ENCODE measurements around the gene FOSL2.

Gene FOSL2

DNA sequence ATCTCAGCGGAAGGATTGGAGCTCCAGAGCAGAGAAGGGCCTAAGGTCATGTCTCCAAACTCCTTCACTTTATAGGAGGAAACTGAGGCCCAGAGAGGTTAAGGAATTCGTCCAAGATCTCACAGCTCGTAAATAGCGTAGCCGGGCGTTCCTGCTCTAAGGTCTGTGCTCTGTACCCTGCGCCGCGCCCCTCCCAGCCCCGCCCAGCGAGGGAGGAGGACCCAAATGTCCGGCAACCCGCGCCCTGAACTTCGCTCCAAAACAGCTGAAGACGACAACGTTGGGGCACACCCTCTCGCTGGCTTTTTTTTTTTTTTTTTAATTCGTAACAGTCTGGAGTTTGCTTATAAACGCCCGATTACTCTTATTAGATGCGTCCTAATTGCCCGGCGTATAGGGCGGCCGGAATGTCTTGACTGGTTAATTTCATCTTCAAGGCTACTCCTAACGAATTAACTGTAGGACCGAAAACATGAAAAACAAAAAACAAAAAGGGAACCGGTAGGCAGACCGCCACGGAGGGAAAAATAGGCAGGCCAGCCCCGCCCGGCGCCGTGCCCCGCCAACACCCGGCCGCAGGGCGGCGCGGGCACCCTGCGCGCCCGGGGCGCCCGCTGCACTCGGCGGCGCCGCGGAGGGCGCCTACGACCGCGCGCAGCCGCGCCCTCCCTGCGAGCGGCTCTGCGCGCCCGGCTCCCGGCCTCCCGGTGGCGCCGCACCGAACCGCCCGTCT is 928 bp upstream of the FOSL2 start:
- peak overlapping the region; percentile 26; the same call in 1 of the 2 replicates for H2AFZ ChIP-seq (ENCODE audit: low read length)
- no peaks in the 10 kb centered on the region for H4K20me1 ChIP-seq (ENCODE audit: insufficient read depth, low read length)
- no peaks in the 10 kb centered on the region for H3K9me2 ChIP-seq (ENCODE audit: low read depth, low read length)
- peak overlapping the region; percentile 89 for H3K4me2 ChIP-seq (ENCODE audit: low read length)
- peaks cover 11% of the 10 kb centered on the region for H3K4me1 ChIP-seq (ENCODE audit: insufficient read depth, low read length, severe bottlenecking)
- no peaks in the 10 kb centered on the region for H3K9me3 ChIP-seq (ENCODE audit: low read length)
- H3K27me3 ChIP-seq (ENCODE audit: insufficient read depth, low read length): 0 out of 2 replicates have a peak, but pooled peaks cover under 1% of the 10 kb centered on the region
- H3K9ac ChIP-seq (ENCODE audit: low read length): peak overlapping the region; percentile 68
- H3K4me3 ChIP-seq (ENCODE audit: low read depth, low read length, poor library complexity, severe bottlenecking): peak overlapping the region; percentile 73
- TF ChIP-seq, protein P1, sequence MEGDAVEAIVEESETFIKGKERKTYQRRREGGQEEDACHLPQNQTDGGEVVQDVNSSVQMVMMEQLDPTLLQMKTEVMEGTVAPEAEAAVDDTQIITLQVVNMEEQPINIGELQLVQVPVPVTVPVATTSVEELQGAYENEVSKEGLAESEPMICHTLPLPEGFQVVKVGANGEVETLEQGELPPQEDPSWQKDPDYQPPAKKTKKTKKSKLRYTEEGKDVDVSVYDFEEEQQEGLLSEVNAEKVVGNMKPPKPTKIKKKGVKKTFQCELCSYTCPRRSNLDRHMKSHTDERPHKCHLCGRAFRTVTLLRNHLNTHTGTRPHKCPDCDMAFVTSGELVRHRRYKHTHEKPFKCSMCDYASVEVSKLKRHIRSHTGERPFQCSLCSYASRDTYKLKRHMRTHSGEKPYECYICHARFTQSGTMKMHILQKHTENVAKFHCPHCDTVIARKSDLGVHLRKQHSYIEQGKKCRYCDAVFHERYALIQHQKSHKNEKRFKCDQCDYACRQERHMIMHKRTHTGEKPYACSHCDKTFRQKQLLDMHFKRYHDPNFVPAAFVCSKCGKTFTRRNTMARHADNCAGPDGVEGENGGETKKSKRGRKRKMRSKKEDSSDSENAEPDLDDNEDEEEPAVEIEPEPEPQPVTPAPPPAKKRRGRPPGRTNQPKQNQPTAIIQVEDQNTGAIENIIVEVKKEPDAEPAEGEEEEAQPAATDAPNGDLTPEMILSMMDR (IDR thresholded peaks at IDR 0.05; ENCODE audit: low read length): no peak
- TF ChIP-seq EZH2 (IDR thresholded peaks at IDR 0.05; ENCODE audit: borderline replicate concordance, low read length): no peak
- H3F3A ChIP-seq (ENCODE audit: insufficient read depth, low read length): no peaks in the 10 kb centered on the region
- no peaks in the 10 kb centered on the region for H3K79me2 ChIP-seq (ENCODE audit: insufficient read depth, low read length)
- H3K36me3 ChIP-seq (ENCODE audit: insufficient read depth, low read length): no peaks in the 10 kb centered on the region
- peak overlapping the region; percentile 19 for H3K27ac ChIP-seq (ENCODE audit: low read depth, low read length, poor library complexity, severe bottlenecking)

DNA sequence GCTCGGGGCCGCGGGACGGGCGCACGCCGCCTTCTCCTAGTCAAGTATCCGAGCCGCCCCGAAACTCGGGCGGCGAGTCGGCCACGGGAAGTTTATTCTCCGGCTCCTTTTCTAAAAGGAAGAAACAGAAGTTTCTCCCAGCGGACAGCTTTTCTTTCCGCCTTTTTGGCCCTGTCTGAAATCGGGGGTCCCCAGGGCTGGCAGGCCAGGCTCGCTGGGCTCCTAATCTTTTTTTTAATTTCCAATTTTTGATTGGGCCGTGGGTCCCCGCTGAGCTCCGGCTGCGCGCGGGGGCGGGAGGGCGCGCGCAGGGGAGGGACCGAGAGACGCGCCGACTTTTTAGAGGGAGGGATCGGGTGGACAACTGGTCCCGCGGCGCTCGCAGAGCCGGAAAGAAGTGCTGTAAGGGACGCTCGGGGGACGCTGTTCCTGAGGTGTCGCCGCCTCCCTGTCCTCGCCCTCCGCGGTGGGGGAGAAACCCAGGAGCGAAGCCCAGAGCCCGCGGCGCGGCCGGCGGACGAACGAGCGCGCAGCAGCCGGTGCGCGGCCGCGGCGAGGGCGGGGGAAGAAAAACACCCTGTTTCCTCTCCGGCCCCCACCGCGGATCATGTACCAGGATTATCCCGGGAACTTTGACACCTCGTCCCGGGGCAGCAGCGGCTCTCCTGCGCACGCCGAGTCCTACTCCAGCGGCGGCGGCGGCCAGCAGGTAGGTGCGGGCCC is 617 bp downstream of the FOSL2 start:
- no peaks in the 10 kb centered on the region for H3F3A ChIP-seq (ENCODE audit: insufficient read depth, low read length)
- H3K27ac ChIP-seq (ENCODE audit: low read depth, low read length, poor library complexity, severe bottlenecking): no peak overlapping the region
- H3K9me2 ChIP-seq (ENCODE audit: low read depth, low read length): no peaks in the 10 kb centered on the region
- no peaks in the 10 kb centered on the region for H4K20me1 ChIP-seq (ENCODE audit: insufficient read depth, low read length)
- peaks cover 11% of the 10 kb centered on the region for H3K4me1 ChIP-seq (ENCODE audit: insufficient read depth, low read length, severe bottlenecking)
- H3K79me2 ChIP-seq (ENCODE audit: insufficient read depth, low read length): no peaks in the 10 kb centered on the region
- no peaks in the 10 kb centered on the region for H3K27me3 ChIP-seq (ENCODE audit: insufficient read depth, low read length)
- peak overlapping the region; percentile 68 for H3K4me2 ChIP-seq (ENCODE audit: low read length)
- no peaks in the 10 kb centered on the region for H3K36me3 ChIP-seq (ENCODE audit: insufficient read depth, low read length)
- no peaks in the 10 kb centered on the region for H3K9me3 ChIP-seq (ENCODE audit: low read length)
- no peak overlapping the region for H2AFZ ChIP-seq (ENCODE audit: low read length)
- H3K9ac ChIP-seq (ENCODE audit: low read length): peak overlapping the region; percentile 13; the same call in 1 of the 2 replicates
- TF ChIP-seq, protein P1 (IDR thresholded peaks at IDR 0.05; ENCODE audit: low read length): no peak
- TF ChIP-seq EZH2 (IDR thresholded peaks at IDR 0.05; ENCODE audit: borderline replicate concordance, low read length): no peak
- H3K4me3 ChIP-seq (ENCODE audit: low read depth, low read length, poor library complexity, severe bottlenecking): peak overlapping the region; percentile 73

DNA sequence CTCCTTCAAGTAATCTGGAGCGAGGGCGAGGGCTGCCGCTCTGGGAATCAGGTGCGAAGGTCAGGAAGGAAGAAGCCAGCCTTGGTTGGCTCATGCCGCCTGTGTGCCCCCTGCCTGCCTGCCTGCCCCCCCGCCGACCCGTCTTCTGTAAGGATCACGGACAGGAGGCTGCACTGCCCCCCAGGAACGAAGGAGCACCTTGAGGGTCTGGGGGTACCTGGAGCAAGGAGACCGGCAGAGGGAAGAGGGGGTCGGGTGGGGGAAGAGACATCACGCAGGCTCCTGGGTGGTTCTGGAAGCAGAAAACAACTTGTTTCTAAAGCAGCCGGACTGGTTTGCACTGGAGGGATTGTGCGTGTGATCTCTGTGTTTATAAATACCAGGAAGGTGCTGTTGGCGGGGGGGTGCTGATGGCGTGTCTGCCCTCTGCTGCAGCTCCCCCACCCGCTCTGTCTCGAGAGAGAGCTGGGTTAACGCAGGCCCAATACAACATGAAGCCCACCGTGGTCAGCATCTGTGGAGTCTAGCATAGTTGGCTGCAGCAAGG is 1.7 kb downstream of the FOSL2 start:
- Histone ChIP-seq H4K20me1 (ENCODE audit: insufficient read depth, low read length) (no peaks in the 10 kb centered on the region), H3K9me2 (ENCODE audit: low read depth, low read length) (no peaks in the 10 kb centered on the region), H3K27me3 (ENCODE audit: insufficient read depth, low read length) (no peaks in the 10 kb centered on the region), H2AFZ (ENCODE audit: low read length) (no peak overlapping the region), H3K4me2 (ENCODE audit: low read length) (no peak overlapping the region; the same call in 1 of the 2 replicates), H3F3A (ENCODE audit: insufficient read depth, low read length) (no peaks in the 10 kb centered on the region), H3K36me3 (ENCODE audit: insufficient read depth, low read length) (no peaks in the 10 kb centered on the region), H3K79me2 (ENCODE audit: insufficient read depth, low read length) (no peaks in the 10 kb centered on the region), H3K9ac (ENCODE audit: low read length) (no peak overlapping the region), H3K4me3 (ENCODE audit: low read depth, low read length, poor library complexity, severe bottlenecking) (no peak overlapping the region), H3K4me1 (ENCODE audit: insufficient read depth, low read length, severe bottlenecking) (peaks cover 11% of the 10 kb centered on the region), H3K9me3 (ENCODE audit: low read length) (no peaks in the 10 kb centered on the region), H3K27ac (ENCODE audit: low read depth, low read length, poor library complexity, severe bottlenecking) (no peak overlapping the region)
- TF ChIP-seq, protein P1 (IDR thresholded peaks at IDR 0.05; ENCODE audit: low read length): no peak
- no peak for TF ChIP-seq EZH2 (IDR thresholded peaks at IDR 0.05; ENCODE audit: borderline replicate concordance, low read length)
